Measurements from ENCODE around the gene NKIRAS1.

GRCh38 chr3:23937296-23937695, 20.5 kb upstream of the NKIRAS1 start:
- no peak for TF ChIP-seq CTCF (IDR thresholded peaks at IDR 0.05; ENCODE audit: insufficient read depth, low read length)
- TF ChIP-seq POLR2AphosphoS5 (IDR thresholded peaks at IDR 0.05; ENCODE audit: low read depth), result no peak
- no peak for TF ChIP-seq REST (IDR thresholded peaks at IDR 0.05; ENCODE audit: insufficient replicate concordance, low read depth)
